Bronchial smooth muscle cell (primary cell): Measurements from ENCODE around the gene CA9. TPM values are rescaled to one million over a fixed set of nuclear protein-coding genes. Genes with fewer than 3 reads are reported as not detected.

ENCODE experiments used
- total RNA-seq: library from RNA; depleted of rRNA; stranded (reverse); fragments of >200 nt; gene quantifications from 2 replicates; pipeline ENCODE4 v1.2.1, GENCODE V29; 2014

The CA9 gene
- total RNA-seq, result 0.86 and 1.7 TPM in 2 replicates

GRCh38 chr9:35673132-35674024, at the start of gene CA9:
CA9 (plus strand) TSS chr9:35673928; CDS start chr9:35673960, 32 bp downstream.

GRCh38 chr9:35650341-35651158, 23.2 kb upstream of the CA9 start, which contains the start of gene SIT1:
SIT1 (minus strand) TSS chr9:35650931; CDS start chr9:35650853, 78 bp downstream.

GRCh38 chr9:35657546-35658136, 16.1 kb upstream of the CA9 start, which contains the start of gene RMRP:
RMRP (minus strand) TSS chr9:35658019.

GRCh38 chr9:35658137-35658967, 15.4 kb upstream of the CA9 start, which contains the start of gene CCDC107:
CCDC107 (plus strand) TSS chr9:35658292; CDS start chr9:35658380, 88 bp downstream.

GRCh38 chr9:35664531-35665470, 8.9 kb upstream of the CA9 start, which contains the start of gene ARHGEF39:
ARHGEF39 (minus strand) TSS chr9:35665195; CDS start chr9:35665169, 26 bp downstream.

GRCh38 chr9:35689542-35690293, 16.0 kb downstream of the CA9 start, which contains the start of gene TPM2:
TPM2 (minus strand) TSS chr9:35689925; CDS start chr9:35689817, 108 bp downstream.

Other genes starting within 250 kb of the CA9 start
- gene RUSC2, start 183.8 kb upstream of the CA9 start, total RNA-seq, result 10.4 and 12.7 TPM in 2 replicates
- gene TESK1, start 68.7 kb upstream of the CA9 start, total RNA-seq, result 7.3 and 11.9 TPM in 2 replicates
- gene CD72, start 55.5 kb upstream of the CA9 start, total RNA-seq, result 1.3 and 1.9 TPM in 2 replicates
- 0.32 TPM in 1 of 2 replicates, not detected in the other for gene SIT1, start 23.0 kb upstream of the CA9 start, total RNA-seq
- 67,158 and 134,448 TPM in 2 replicates for gene RMRP, start 15.9 kb upstream of the CA9 start, total RNA-seq
- gene CCDC107, start 15.6 kb upstream of the CA9 start, total RNA-seq, result 10.8 and 11.7 TPM in 2 replicates
- gene ARHGEF39, start 8.7 kb upstream of the CA9 start, total RNA-seq, result under 0.01 and 0.32 TPM in 2 replicates
- 925 and 1,339 TPM in 2 replicates for gene TPM2, start 16.0 kb downstream of the CA9 start, total RNA-seq
- gene TLN1, start 58.3 kb downstream of the CA9 start, total RNA-seq, result 209 and 221 TPM in 2 replicates
- gene CREB3, start 58.7 kb downstream of the CA9 start, total RNA-seq, result 42.9 and 50.1 TPM in 2 replicates
- gene GBA2, start 75.3 kb downstream of the CA9 start, total RNA-seq, result 13.9 and 21.4 TPM in 2 replicates
- gene RGP1, start 75.4 kb downstream of the CA9 start, total RNA-seq, result 10.2 and 10.6 TPM in 2 replicates
- not detected in 2 replicates for gene MSMP, start 80.3 kb downstream of the CA9 start, total RNA-seq
- 25.7 and 28.2 TPM in 2 replicates for gene NPR2, start 117.7 kb downstream of the CA9 start, total RNA-seq
- gene SPAG8, start 138.3 kb downstream of the CA9 start, total RNA-seq, result 1.5 and 1.6 TPM in 2 replicates
- 27.3 and 27.7 TPM in 2 replicates for gene HINT2, start 141.1 kb downstream of the CA9 start, total RNA-seq
- gene FAM221B, start 154.8 kb downstream of the CA9 start, total RNA-seq, result not detected in 2 replicates
- 2.4 and 2.7 TPM in 2 replicates for gene TMEM8B, start 155.3 kb downstream of the CA9 start, total RNA-seq
- not detected in 2 replicates for gene OR13J1, start 196.5 kb downstream of the CA9 start, total RNA-seq
- gene HRCT1, start 232.3 kb downstream of the CA9 start, total RNA-seq, result 0.16 and 0.17 TPM in 2 replicates
- gene SPAAR, start 235.6 kb downstream of the CA9 start, total RNA-seq, result under 0.01 and 0.17 TPM in 2 replicates